GM18505 (cell line): ENCODE results near the gene GRK3.

Source experiments
- ATAC-seq: cut with Tn5 transposase; IDR thresholded peaks from one replicate; pipeline ENCODE4 v1.9.1; 2021; ENCODE audit not compliant: unreplicated experiment
- POLR2A ChIP-seq: IDR thresholded peaks from 4 replicates; pipeline ENCODE4 v1.6.1; 2011; ENCODE audit warnings: borderline replicate concordance; ENCODE audit not compliant: insufficient read depth, insufficient read length; ENCODE audit errors: extremely low read depth

Gene GRK3

DNA sequence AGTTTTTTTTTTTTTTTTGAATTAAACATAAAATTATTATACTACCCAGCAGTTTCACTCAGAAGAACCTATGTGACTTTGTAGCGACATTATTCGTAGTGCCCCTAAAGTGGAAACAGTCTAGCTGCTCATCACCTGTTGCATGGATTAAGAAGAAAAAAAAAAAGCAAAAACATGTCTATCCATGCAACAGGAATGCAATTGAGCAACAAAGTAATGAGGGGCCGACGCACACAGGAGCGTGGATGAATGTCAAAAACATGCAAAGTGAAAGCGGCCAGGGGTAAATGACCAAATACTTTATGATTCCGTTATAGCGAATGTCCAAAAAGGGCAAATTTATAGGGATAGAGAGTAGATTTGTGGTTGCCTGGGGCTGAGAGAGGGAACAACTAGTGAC, 193.8 kb downstream of the GRK3 start:
- ATAC-seq = no peak
- no peak for TF ChIP-seq POLR2A

- TF ChIP-seq POLR2A = no peak
- ATAC-seq = no peak
These were observed 195.4 kb downstream of the GRK3 start for GRCh38 chr22:25759825-25760231.

DNA sequence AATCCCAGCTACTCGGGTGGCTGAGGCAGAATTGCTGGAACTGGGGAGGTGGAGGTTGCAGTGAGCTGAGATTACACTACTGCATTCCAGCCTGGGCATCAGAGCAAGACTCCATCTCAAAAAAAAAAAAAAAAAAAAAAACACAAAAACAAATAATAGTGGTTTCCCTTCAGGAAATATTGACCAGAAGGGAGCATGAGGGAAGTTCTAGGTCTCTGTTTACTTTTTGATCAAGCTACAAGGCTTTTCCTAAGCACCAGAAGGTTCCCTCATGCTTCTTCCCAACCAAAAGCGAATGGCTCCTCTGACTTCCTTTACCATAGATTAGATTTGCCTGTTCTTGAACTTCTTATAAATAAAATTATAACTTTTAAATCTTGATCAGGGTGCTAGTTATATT, 195.8 kb downstream of the GRK3 start:
- TF ChIP-seq POLR2A = no peak
- no peak for ATAC-seq

GRCh38 chr22:25760848-25761595, 196.5 kb downstream of the GRK3 start:
- no peak for ATAC-seq
- no peak for TF ChIP-seq POLR2A

- no peak for ATAC-seq
These were observed 197.7 kb downstream of the GRK3 start for GRCh38 chr22:25762147-25762546.

GRCh38 chr22:25763239-25763777, 198.8 kb downstream of the GRK3 start:
- TF ChIP-seq POLR2A = no peak
- ATAC-seq = no peak

More at GRCh38 chr22:25762147-25762546, 197.7 kb downstream of the GRK3 start:
- no peak for TF ChIP-seq POLR2A

DNA sequence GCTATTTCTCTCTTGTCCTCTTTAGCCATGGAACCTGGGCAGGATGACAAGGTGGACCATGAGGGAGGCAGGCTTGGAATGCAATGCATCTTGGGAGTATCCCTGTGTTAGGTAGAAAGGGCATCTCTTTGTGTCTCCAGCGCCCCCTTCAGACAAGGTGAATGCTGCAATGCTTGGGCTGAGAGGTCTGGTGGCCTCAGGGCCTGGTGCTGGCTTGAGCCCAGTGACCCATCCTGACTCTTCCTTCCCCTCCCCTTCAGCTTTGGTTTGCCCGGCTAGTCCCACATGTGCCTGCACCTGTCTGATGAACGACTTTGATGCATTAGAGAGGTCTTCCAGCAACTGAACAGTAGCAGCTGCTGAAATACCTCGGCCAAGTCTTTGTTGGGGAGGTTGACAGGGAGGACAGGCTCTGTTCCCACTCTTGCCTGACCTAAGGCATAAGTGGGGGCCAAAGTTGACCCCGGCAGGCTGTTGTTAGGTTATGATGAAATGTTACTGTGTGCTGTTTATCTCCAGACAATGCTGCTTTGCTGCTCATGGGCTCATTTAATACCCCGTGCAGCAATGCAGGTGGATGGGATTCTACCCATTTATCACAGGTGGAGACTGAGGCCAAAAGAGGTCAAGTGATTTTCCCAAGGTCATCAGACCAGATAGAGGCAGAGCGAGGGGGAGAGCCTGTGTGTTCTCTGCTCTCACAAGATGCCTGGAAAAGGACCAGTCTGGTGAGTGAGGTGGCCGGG, 200.0 kb downstream of the GRK3 start:
- ATAC-seq = no peak

GRCh38 chr22:25765016-25765367, 200.5 kb downstream of the GRK3 start:
- TF ChIP-seq POLR2A = no peak
- no peak for ATAC-seq

More for the DNA sequence above, 200.0 kb downstream of the GRK3 start:
- TF ChIP-seq POLR2A = no peak

- no peak for TF ChIP-seq POLR2A
- ATAC-seq = no peak
These were observed 201.3 kb downstream of the GRK3 start for GRCh38 chr22:25765801-25766200.

- no peak for TF ChIP-seq POLR2A
These were observed 201.9 kb downstream of the GRK3 start for GRCh38 chr22:25766418-25766817.

GRCh38 chr22:25770333-25770732, 205.9 kb downstream of the GRK3 start:
- no peak for TF ChIP-seq POLR2A
- ATAC-seq = no peak

More at GRCh38 chr22:25766418-25766817, 201.9 kb downstream of the GRK3 start:
- ATAC-seq = no peak

DNA sequence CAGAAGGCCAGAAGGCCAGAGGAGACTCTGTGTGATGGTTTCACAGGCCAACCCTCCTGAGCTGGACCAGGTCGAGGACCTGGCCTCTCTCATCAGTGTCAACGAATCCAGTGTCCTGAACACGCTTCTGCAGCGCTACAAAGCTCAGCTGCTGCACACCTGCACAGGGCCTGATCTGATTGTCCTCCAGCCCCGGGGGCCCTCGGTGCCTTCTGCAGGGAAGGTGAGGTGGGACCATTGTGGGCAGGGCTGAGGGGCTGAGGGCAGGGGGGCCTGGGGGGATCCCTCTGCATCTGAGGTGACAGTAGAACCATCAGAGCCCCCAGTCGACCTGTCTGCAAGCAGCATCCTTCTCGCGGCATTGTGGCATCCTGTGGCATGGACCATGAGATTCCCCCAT, 207.8 kb downstream of the GRK3 start:
- TF ChIP-seq POLR2A = no peak
- no peak for ATAC-seq

- no peak for TF ChIP-seq POLR2A
- ATAC-seq = no peak
These were observed 210.1 kb downstream of the GRK3 start for GRCh38 chr22:25774575-25775026.

- no peak for TF ChIP-seq POLR2A
- ATAC-seq = no peak
These were observed 211.1 kb downstream of the GRK3 start for GRCh38 chr22:25775531-25775930.

- TF ChIP-seq POLR2A = no peak
- no peak for ATAC-seq
These were observed 212.9 kb downstream of the GRK3 start for GRCh38 chr22:25777411-25777810.

DNA sequence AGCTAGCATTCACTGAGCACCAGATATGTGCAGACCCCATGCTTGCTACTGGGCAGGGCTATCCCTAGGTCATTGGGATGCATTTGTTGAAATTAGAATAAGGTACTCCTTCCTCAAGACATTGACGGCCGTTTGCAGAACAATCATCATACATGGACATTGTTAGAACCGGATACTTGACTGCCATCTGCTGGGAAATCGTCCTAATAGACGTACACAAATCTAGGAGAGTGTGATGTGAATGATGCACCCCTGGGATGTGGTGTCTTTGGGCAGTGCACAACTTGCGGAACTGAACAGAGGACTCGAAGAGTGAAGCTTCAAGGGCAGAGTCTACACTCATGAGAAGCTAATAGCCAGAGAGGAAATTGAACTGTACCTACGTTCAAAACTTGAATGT, 213.4 kb downstream of the GRK3 start:
- TF ChIP-seq POLR2A = no peak
- ATAC-seq = no peak
